NCI-H146 (cell line): Measurements from ENCODE around the gene AKAP12.
A peak's percentile ranks its signal among the peaks of the same experiment; 100 is the strongest.

ENCODE experiments used
- DNase-seq: peaks from one replicate; lab custom pipeline; 2025; lab: John Stamatoyannopoulos, UW

AKAP12 gene, protein sequence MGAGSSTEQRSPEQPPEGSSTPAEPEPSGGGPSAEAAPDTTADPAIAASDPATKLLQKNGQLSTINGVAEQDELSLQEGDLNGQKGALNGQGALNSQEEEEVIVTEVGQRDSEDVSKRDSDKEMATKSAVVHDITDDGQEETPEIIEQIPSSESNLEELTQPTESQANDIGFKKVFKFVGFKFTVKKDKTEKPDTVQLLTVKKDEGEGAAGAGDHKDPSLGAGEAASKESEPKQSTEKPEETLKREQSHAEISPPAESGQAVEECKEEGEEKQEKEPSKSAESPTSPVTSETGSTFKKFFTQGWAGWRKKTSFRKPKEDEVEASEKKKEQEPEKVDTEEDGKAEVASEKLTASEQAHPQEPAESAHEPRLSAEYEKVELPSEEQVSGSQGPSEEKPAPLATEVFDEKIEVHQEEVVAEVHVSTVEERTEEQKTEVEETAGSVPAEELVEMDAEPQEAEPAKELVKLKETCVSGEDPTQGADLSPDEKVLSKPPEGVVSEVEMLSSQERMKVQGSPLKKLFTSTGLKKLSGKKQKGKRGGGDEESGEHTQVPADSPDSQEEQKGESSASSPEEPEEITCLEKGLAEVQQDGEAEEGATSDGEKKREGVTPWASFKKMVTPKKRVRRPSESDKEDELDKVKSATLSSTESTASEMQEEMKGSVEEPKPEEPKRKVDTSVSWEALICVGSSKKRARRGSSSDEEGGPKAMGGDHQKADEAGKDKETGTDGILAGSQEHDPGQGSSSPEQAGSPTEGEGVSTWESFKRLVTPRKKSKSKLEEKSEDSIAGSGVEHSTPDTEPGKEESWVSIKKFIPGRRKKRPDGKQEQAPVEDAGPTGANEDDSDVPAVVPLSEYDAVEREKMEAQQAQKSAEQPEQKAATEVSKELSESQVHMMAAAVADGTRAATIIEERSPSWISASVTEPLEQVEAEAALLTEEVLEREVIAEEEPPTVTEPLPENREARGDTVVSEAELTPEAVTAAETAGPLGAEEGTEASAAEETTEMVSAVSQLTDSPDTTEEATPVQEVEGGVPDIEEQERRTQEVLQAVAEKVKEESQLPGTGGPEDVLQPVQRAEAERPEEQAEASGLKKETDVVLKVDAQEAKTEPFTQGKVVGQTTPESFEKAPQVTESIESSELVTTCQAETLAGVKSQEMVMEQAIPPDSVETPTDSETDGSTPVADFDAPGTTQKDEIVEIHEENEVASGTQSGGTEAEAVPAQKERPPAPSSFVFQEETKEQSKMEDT (N-terminal part only)

DNA sequence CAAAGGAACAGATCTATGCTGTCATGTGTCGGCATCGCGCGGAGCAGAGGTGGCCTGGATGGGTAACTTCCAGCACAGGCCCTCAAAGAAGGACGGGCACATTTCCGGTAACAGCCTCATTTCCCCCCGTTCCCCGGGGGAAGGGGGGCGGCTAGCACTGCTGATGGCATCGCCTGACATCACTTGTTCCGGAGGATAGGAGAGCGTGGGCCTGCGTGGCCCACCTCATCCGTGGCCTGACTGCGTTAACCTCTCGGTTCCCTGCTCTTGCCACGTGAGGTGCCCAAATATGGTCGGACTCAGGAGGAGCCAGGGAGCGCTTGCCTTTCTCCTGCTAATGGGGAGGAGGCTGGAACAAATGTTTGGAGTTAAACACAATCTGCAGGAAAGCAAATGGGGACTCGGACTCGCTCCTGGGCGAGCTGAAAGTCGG is at the start of gene AKAP12:
AKAP12 (plus strand) TSS at position 365 of the 433 bp plus-strand sequence. CDS start 596 bp downstream, outside the sequence.
- peak; percentile 87 for DNase-seq

DNA sequence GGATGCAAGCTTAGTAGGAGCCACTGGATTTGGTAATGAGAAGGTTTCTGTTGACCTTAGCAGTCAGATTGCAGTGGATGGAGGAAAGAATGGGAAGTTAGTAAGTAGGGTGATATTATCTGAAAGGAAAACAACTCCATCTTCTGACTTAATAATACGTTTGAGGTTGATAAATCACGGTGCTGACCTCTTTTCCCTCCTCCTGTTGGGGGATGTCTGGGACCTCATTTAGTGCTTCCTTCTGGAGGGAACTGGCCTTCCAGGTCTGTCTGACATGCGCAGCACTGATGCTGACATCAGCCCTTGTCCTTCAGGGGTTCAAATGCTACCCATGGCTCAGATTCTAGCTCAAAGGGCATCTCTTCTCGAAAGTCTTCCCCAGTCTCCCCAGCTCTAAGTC is 48.2 kb upstream of the AKAP12 start:
- no peak for DNase-seq

DNA sequence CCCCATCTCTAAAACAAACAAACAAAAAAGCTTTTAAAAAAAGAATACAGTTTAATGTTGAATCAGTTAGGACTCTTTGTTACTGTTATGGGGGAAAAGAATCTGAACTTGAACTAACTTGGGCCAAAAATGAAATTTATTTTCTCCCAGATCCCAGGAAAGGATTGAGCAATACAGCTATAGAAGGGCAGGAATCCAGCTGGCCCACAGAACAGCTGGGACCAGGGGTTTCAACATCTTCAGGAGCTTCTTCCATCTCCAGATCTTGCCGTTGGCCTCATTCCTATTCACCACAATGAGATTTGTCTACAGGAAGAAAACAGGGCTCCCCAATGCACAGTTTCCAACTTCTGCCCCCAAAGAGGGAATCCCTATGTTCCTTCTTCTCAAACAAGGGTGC is 43.2 kb upstream of the AKAP12 start:
- no peak for DNase-seq

DNA sequence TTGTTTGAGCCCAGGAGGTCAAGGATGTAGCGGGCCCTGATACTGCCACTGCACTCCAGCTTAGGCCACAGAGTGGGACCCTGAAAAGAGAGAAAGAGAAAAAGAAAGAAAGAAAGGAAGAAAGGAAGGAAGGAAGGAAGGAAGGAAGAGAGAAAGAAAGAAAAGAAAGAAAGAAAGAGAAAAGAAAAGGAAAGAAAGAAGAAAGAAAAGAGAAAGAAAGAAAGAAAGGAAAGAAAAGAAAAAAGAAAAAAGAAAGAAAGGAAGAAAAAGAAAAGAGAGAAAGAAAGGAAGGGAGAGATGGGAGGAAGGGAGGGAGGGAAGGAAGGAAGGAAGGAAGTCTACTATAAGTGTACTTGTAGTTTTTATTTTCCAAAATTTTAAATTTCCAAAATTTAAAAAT is 42.2 kb upstream of the AKAP12 start:
- no peak for DNase-seq

DNA sequence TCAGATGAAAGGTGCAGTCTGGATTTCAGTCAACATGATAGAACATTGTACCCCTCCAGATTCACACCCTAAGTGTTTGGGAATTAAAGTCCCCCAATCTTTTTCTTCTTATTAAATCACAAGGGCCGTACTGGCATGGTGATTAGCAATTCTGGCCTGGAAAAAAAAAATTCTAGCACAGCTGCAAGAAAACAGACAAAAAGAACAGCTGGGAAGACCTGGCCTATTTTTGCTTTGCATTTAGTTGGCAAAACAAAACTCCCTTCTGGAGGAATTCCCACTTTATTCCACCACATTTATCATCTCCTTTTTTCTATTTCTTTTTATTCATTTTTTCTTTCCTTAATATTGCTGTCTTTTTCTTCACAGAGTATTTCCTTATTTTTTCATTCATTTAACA is 39.8 kb upstream of the AKAP12 start:
- no peak for DNase-seq

DNA sequence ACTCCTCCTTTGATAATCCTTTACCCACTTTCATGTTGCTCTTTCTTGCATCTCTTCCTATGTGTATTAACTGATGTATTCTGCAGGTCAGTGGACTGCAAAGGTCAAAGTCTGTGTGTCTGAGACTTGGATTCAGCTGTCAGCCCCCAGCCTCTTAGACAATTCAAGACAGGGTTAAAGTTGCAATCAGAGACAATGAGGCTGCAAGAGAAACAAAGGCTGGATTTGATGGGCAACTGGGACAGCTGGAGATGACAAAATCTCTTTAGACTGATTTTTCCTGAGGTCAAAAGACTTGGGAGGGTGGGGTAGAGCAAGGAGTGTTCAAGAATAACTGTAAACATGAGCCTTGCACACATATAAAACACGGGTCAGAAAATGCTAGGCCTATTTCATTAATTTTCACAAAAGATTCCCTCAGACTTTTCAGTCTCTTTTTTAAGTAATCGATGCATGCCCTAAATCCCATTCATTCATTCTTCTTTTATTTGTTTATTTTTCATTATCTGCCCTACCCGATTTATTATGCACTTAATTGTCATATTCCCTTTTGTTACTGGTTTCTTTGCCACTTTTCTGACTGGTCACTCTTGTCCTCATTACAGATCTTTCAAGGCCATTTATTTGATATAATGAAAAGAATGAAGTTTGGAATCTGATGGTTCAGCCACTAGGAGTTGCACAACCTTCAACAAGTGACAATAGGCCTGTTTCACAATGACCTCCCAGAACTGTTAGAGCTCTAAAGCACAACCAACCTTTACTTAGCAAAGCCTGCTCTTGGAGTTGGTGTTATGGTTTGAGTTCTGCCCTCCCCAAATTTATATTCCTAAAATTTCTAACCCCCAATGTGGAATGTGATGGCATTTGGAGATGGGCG is 33.8 kb upstream of the AKAP12 start:
- no peak for DNase-seq

DNA sequence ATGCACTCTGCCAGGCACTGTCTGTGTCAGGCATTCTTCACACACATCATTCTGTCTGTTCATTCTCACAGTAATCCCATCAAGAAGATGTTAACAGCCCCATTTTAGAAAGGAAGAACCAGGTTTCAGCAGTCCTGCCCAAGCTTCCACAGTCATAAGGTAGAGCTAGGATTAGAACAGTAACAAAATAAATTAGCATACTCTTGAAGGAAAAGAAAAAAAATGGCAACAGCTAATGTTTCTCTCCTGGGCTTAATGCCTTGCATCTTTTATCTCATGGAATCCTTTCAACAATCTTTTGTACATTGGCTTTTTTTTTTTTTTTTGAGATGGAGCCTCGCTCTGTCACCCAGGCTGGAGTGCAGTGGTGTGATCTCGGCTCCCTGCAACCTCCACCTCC is 32.1 kb upstream of the AKAP12 start:
- no peak for DNase-seq

DNA sequence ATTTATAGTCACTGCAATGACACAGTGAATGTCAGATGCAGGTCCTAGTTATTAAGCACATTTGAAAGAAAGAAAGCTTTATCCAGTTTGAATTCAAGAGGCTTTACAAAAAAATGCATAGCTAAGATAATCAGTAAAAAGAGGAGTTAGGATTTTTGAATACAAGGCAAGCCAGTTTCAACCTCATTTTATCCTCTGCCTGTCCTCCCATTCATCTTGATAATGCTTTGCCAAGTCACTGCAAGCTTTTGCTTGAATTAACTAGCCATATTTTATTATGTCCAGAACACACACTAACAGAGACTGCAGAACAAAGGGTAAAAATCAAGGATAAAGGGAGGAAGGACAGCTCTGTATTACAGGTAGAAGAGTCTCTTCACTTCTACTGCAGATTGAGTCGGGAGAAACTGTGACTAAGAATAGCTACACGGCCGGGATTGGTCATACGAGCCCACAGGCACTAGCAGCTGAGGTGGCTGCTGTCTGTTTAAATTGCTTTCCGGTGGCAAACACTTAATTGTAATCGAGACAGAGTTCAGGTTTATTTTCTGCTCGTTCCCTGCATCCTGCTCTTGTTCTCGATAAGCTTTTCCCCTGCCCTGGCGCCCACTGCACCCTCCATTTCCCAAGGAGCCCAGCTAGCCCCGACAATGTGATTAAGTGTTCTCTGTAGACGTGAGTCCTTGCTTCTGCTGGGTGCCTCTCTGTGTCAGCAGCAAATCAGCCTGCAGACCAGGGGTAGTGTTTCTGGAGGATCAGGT is 30.5 kb upstream of the AKAP12 start:
- DNase-seq, result peak; percentile 90

DNA sequence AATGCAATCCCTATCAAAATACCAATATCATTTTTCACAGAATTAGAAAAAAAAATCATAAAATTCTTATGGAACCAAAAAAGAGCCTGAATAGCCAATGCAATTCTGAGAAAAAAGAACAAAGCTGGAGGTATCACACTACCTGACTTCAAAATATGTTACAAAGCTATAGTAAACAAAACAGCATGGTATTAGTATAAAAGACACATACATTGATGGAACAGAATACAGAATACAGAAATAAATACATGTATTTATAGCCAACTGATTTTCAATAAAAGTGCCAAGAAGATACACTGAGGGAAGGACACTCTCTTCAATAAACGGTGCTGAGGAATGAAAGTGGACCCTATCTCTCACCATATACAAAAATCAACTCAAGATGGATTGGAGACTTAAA is 28.7 kb upstream of the AKAP12 start:
- no peak for DNase-seq

DNA sequence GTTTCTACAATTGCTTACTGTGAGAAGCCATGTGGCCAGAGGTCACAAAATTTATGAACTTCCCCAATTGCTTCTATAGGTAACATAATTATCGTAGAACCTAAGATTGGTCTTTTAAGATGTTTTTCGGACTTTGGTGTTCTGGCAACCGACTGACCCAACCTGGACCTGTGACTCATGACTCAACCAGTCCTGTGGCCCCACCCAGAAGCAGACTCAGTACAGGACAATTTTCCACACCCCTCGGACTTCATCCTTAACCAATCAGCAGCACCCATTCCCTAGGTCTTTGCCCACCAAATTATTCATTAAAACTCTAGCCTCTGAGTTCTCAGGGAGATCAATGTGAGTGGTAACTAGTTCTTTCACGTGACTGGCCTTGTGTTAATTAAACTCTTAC is 26.4 kb upstream of the AKAP12 start:
- DNase-seq, result no peak

DNA sequence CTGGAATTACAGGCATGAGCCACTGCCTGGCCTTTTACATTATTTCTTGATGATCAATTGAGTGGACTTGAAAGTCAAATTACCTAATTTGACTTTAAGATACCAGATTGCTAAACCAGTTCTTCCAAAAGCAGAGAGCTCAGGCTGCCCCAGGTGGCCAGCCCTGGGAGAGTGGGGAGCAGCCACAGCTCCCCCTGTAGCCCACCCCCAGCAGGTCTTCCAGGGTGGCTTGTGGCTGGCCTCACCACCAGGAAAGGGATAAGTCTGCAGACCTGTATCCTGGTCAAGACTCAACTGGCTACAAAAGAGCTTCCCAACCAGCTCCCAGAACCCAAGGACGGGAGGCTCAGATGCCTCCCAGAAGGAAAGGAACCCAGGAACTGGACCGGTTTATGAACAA is 23.8 kb upstream of the AKAP12 start:
- DNase-seq, result no peak

DNA sequence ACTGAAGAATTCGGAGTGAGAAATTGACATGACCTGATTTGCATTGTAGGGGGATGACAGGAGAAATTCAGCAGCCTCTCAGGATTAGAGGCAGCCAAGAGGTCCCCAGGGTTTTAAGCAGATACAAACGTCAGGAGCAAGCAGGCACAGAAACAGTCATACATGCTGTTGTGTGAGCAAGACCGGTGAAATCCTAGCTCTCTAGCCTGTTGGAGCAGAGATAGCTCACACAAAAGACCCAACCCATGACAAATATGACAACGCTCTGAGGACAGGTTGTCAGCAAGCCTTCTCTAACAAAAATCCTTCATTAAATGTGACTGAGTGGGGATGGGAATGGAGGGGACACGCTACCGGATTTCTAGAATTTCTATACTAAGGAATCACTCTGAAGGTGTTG is 23.0 kb upstream of the AKAP12 start:
- peak; percentile 17 for DNase-seq

DNA sequence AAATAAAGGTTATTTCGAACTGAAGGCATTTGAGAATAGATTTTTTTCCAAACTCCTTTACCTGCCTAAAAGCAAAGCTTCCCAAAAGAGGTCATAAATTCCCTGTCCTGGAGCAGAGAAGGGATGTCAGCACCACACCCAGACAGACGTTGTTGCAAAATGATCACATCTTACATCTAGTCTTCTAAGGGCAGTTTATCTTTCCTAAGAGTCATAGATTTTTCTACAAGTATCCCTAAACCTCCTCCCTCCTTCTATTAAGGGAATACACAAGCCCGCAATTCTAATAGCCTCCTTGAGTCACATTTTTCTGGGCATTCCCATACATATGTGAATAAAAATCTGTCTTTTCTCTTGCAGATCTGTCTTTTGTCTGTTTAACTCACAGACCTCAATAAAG is 20.6 kb upstream of the AKAP12 start:
- no peak for DNase-seq

DNA sequence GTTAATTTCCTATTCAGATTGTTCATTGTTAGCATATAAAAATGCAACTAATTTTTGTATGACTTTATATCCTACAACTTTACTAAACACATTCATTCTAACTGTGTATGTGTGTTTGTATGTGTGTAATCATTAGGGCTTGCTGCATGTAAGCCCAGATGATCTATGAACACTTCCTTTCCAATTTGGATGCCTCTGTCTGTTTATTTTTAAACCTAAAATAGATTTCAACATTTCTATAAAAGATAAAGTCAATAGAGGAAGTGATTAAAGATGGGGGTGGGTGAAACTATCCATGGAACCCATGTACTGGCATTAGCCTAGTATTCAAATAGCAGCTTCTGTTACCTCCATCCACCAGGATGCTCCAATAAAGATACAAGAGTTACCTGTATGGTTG is 15.7 kb upstream of the AKAP12 start:
- DNase-seq, result no peak

DNA sequence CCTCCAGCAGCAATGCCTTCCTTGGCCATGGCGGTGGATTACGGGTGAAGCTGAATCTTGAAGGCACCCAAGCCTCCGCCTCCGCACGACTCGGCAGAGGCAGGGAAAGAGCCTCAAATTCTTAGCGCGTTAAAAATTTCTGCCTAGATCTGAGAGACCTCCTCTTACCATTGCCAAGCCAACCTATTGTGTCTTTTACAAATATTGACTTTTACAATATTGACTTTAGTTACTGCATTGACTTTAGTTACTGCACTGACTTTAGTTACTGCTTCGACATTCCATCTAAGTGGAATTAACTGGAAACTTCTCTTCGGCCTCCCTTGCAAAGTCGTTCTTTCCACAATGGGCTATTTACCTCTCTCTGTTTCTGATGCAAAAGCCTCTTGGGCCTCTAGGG is 13.8 kb upstream of the AKAP12 start:
- DNase-seq, result no peak

DNA sequence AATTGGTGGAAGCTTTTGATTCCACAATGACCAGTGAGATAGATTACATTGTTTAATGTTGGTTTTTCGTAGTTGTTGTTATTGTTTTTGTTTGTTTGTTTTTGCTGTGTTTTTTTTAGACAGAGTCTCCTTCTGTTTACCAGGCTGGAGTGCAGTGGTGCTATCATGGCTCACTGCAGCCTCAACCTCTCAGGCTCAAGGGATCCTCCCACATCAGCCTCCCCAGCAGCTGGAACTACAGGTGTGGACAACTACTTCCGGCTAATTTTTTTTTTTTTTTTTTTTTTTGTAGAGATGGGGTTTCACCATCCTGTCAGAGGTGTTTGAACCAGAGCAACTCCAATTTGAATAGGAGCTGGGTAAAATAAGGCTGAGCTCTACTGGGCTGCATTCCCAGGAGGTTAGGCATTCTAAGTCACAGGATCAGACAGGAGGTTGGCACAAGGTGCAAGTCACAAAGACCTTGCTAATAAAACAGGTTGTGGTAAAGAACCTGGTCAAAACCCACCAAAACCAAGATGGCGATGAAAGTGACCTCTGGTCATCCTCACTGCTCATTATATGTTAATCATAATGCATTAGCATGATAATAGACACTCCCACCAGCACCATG is 10.9 kb upstream of the AKAP12 start:
- no peak for DNase-seq

DNA sequence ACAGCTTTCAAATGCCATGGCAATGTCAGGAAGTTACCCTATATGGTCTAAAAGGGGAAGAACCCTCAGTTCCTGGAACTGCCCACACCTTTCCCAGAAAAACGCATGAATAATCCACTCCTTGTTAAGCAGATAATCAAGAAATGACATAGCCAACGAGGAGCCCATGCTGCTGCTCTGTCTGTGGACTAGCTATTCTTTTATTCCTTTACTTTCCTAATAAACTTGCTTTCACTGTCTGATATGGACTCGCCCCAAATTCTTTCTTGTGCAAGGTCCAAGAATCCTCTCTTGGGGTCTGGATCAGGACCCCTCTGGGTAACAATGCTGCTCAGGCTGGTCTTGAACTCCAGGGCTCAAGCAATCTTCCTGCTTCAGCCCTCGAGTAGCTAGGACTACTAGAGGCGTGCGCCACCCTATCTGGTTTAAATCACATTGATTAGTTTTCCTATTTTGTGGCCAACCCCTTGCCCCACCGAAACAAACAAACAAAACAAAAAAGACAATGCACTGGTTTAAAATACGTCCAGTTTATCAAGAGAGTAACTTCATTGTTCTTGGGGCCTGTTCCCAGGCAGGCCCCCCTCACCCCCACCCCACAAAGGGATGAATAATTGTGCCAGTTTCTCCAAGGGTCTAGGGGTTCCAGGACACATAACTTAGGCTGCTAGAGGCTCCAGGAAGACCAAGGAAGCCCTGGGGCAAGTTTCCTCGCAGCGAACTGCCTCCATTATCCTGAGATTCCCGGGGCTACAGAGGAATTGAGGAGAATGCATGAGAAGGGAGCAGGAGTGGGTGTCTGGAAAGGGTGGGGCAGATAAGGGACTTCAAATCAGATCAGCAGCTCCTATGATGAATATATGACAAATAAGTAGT is 10.1 kb upstream of the AKAP12 start:
- DNase-seq, result no peak

DNA sequence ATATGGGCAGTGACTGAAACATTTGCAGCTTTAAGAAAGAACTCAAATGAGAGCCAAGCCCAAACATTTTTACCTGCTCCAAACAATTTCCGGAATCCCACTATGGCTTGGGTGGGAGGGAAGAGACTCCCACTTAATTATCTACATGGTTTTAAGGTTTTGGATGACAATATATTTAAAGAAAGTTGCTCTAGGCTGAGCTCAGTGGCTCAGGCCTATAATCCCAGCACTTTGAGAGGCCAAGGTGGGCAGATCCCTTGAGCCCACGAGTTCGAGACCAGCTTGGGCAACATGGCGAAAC is 9.5 kb upstream of the AKAP12 start:
- DNase-seq, result no peak

DNA sequence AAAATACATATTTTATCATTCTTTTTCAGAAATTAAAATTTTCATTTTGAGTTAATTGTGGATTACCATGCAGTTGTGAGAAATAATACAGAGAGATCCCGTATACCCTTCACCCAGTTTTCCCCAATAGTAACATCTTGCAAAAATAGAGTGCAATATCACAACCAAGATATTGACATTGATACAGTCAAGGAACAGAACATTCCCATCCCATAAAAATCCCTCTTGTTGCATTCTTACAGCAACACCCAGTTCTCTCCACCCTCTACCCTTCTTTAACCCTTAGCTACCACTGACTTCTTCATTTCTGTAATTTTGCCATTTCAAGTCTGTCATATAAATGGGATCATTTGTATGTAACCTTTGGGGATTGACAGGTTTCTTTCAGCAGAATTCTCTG is 6.9 kb upstream of the AKAP12 start:
- no peak for DNase-seq
